Measurements from ENCODE around the gene SEC63. TPM values are rescaled to one million over a fixed set of nuclear protein-coding genes. Genes with fewer than 3 reads are reported as not detected.

Gene SEC63
- total RNA-seq, 1 experiment from 2014 or later, result 86.2 TPM

GRCh38 chr6:107942142-107942541, 15.9 kb downstream of the SEC63 start:
- no peak overlapping the region for H3K18ac ChIP-seq (ENCODE audit: insufficient read length, low read depth, low read length)
- no peak overlapping the region for H3K14ac ChIP-seq (ENCODE audit: insufficient read depth, low read length)
- no peak overlapping the region for H4K8ac ChIP-seq (replicated peaks; ENCODE audit: insufficient read length, low read depth, low read length)
- no peak overlapping the region for H2AK5ac ChIP-seq (ENCODE audit: insufficient read length, low read length)
- no peak overlapping the region for H3K56ac ChIP-seq (ENCODE audit: insufficient read length, low read depth, low read length)
- Mint-ChIP-seq H3K27me3 (ENCODE audit: low read depth) (no peaks in the 10 kb centered on the region), H3K9me3 (peaks cover 6 to 26% of the 10 kb centered on the region in 2 experiments; a peak in 4 of 5 replicates), H3K36me3 (ENCODE audit: insufficient read depth in 1 of 3, low read depth in 3 of 3) (peaks cover 17 to 46% (median 19%) of the 10 kb centered on the region in 3 experiments), H3K4me1 (no peaks in the 10 kb centered on the region; a peak in 1 of 4 replicates), H3K4me3 (no peak overlapping the region), H3K27ac (peak overlapping the region in 1 of 3 experiments; percentile 23; a peak in 1 of 7 replicates)
- H3K4ac ChIP-seq (ENCODE audit: low read depth, low read length), result no peak overlapping the region
- H4K5ac ChIP-seq (ENCODE audit: insufficient read length, low read depth, low read length), result no peak overlapping the region
- H2AFZ ChIP-seq (ENCODE audit: low read length), result no peak overlapping the region
- DNase-seq, result no peak
- H3K27ac ChIP-seq (ENCODE audit: insufficient read length, low read depth, low read length), result no peak overlapping the region
- no peaks in the 10 kb centered on the region for H3K23me2 ChIP-seq (ENCODE audit: insufficient read length, low read depth, low read length, poor library complexity, severe bottlenecking)
- no peaks in the 10 kb centered on the region for H4K20me1 ChIP-seq (ENCODE audit: control insufficient read depth, insufficient read depth, insufficient read length)
- H3K4me2 ChIP-seq (ENCODE audit: insufficient read depth, insufficient read length, low read length), result no peak overlapping the region
- H3K79me1 ChIP-seq (ENCODE audit: insufficient read depth, low read depth, low read length, poor library complexity, severe bottlenecking), result peaks cover 16% of the 10 kb centered on the region
- H2BK5ac ChIP-seq (ENCODE audit: insufficient read length, low read length), result no peak overlapping the region
- peaks cover 16% of the 10 kb centered on the region; the same call in 1 of the 2 replicates for H3K79me2 ChIP-seq (ENCODE audit: insufficient read depth, low read length)
- H2BK15ac ChIP-seq (ENCODE audit: low read depth, low read length), result no peak overlapping the region
- no peak overlapping the region for H3K23ac ChIP-seq (ENCODE audit: insufficient read length, low read depth, low read length)
- H3T11ph ChIP-seq (ENCODE audit: low read length), result no peak overlapping the region
- no peak overlapping the region for H3K9ac ChIP-seq (ENCODE audit: extremely low read depth, insufficient read length, low read length)
- H3K27me3 ChIP-seq (ENCODE audit: insufficient read depth, low read length), result no peaks in the 10 kb centered on the region
- H2BK12ac ChIP-seq (ENCODE audit: insufficient read length, low read depth, low read length), result no peak overlapping the region
- no CpG with 5 or more reads among the region's 4 CpGs for WGBS (ENCODE audit: extremely low coverage, insufficient read length, low lambda C conversion rate)
- TF ChIP-seq CTCF (conservative IDR thresholded peaks at IDR 0.05), result no peak
- no peak overlapping the region for H4K91ac ChIP-seq (ENCODE audit: insufficient read length, low read depth, low read length)
- H3K9me3 ChIP-seq (ENCODE audit: control insufficient read depth, low read depth, low read length), result no peaks in the 10 kb centered on the region
- H3K4me1 ChIP-seq (ENCODE audit: insufficient read depth, low read length), result no peaks in the 10 kb centered on the region; the same call in 1 of the 2 replicates
- H2BK20ac ChIP-seq (ENCODE audit: low read depth, low read length, poor library complexity, severe bottlenecking), result no peak overlapping the region
- H2BK120ac ChIP-seq (ENCODE audit: low read depth, low read length, poor library complexity, severe bottlenecking), result no peak overlapping the region

All from H9 (cell line).